NCI-H82 (cell line): Measurements from ENCODE around the gene NPSR1.

Experiments
- DNase-seq: peaks from one replicate; lab custom pipeline; 2025; lab: John Stamatoyannopoulos, UW

Gene NPSR1

GRCh38 chr7:34657632-34658268 lies at the start of gene NPSR1:
NPSR1 (plus strand) TSS chr7:34658218; CDS start chr7:34658413, 195 bp downstream.
- no peak for DNase-seq

GRCh38 chr7:34612661-34613060 lies 45.4 kb upstream of the NPSR1 start:
- no peak for DNase-seq

- no peak for DNase-seq
Observed at GRCh38 chr7:34620425-34620824, 37.6 kb upstream of the NPSR1 start.

GRCh38 chr7:34622182-34622581 lies 35.8 kb upstream of the NPSR1 start:
- no peak for DNase-seq

GRCh38 chr7:34622771-34623250 lies 35.2 kb upstream of the NPSR1 start:
- DNase-seq = no peak

GRCh38 chr7:34628618-34629017 lies 29.4 kb upstream of the NPSR1 start:
- DNase-seq = peak; percentile 4

- DNase-seq = no peak
Observed at GRCh38 chr7:34652809-34653208, 5.2 kb upstream of the NPSR1 start.

GRCh38 chr7:34653787-34654186 lies 4.2 kb upstream of the NPSR1 start:
- peak; percentile 37 for DNase-seq

- DNase-seq = no peak
Observed at GRCh38 chr7:34655384-34655783, 2.6 kb upstream of the NPSR1 start.

GRCh38 chr7:34656041-34656440 lies 2.0 kb upstream of the NPSR1 start:
- no peak for DNase-seq

- no peak for DNase-seq
Observed at GRCh38 chr7:34659472-34660075, 1.6 kb downstream of the NPSR1 start.

GRCh38 chr7:34662058-34662708 lies 4.2 kb downstream of the NPSR1 start:
- no peak for DNase-seq

GRCh38 chr7:34664755-34665154 lies 6.7 kb downstream of the NPSR1 start:
- no peak for DNase-seq

- no peak for DNase-seq
Observed at GRCh38 chr7:34672430-34672829, 14.4 kb downstream of the NPSR1 start.

- DNase-seq = no peak
Observed at GRCh38 chr7:34673066-34673465, 15.0 kb downstream of the NPSR1 start.

- peak; percentile 62 for DNase-seq
Observed at GRCh38 chr7:34675749-34676374, 17.8 kb downstream of the NPSR1 start.

GRCh38 chr7:34677491-34677890 lies 19.5 kb downstream of the NPSR1 start:
- DNase-seq = no peak

GRCh38 chr7:34687529-34687928 lies 29.5 kb downstream of the NPSR1 start:
- DNase-seq = peak; percentile 24

GRCh38 chr7:34696415-34696814 lies 38.4 kb downstream of the NPSR1 start:
- no peak for DNase-seq

GRCh38 chr7:34709771-34710170 lies 51.8 kb downstream of the NPSR1 start:
- DNase-seq = no peak

- DNase-seq = no peak
Observed at GRCh38 chr7:34718867-34719266, 60.8 kb downstream of the NPSR1 start.

- no peak for DNase-seq
Observed at GRCh38 chr7:34719636-34720035, 61.6 kb downstream of the NPSR1 start.

- DNase-seq = no peak
Observed at GRCh38 chr7:34720289-34720688, 62.3 kb downstream of the NPSR1 start.
